CD4-positive, alpha-beta T cell (primary cell): ENCODE data around the gene SYN1. TPM values are rescaled to one million over a fixed set of nuclear protein-coding genes. Genes with fewer than 3 reads are reported as not detected.
A peak's percentile ranks its signal among the peaks of the same experiment; 100 is the strongest.

ENCODE experiments used
- ATAC-seq: fragments of 200-7000 bp; cut with Tn5 transposase; one replicate; pipeline ENCODE4 v1.10.0; 2022; ENCODE audit warnings: mild to moderate bottlenecking; ENCODE audit not compliant: poor library complexity
- CTCF ChIA-PET: fragments of 350-600 bp; sonication (Branson Sonifier 250); formaldehyde crosslinking; loops from one replicate; lab custom pipeline; 2021; ENCODE audit warnings: antibody characterized with exemption, inconsistent platforms; lab: Charles Lee
- POLR2A ChIA-PET: fragments of 350-600 bp; sonication (Branson Sonifier 250); formaldehyde crosslinking; loops from one replicate; lab custom pipeline; 2021; ENCODE audit warnings: antibody characterized with exemption, inconsistent platforms; lab: Charles Lee
- DNase-seq, 14 experiments: peaks; one replicate each; pipeline ENCODE4 v3.0.0-alpha.2; 2013 to 2020; ENCODE audit warnings: mixed read lengths in 2 of 14
- H3K27ac ChIP-seq, 2 donors: one replicate each; pipeline versions ENCODE4 v1.5.1 to v1.7.0; 2013; ENCODE audit warnings: low read length in 2 of 2, low read depth in 1 of 2, mild to moderate bottlenecking in 1 of 2
- H3K27me3 ChIP-seq, 2 experiments: 1 replicate in 1 of 2; 2 replicates in 1 of 2; pipeline versions ENCODE4 v1.6.1 to v1.7.0; 2013; ENCODE audit warnings: low read length in 2 of 2, control low read depth in 1 of 2, mild to moderate bottlenecking in 1 of 2, moderate library complexity in 1 of 2; ENCODE audit not compliant: insufficient read depth in 2 of 2, control insufficient read depth in 1 of 2
- H3K36me3 ChIP-seq: one replicate; pipeline ENCODE4 v1.6.1; 2013; ENCODE audit warnings: low read length, control low read depth; ENCODE audit not compliant: insufficient read depth
- H3K4me1 ChIP-seq: one replicate; pipeline ENCODE4 v1.6.1; 2013; ENCODE audit warnings: low read length, control low read depth; ENCODE audit not compliant: insufficient read depth
- H3K4me3 ChIP-seq: one replicate; pipeline ENCODE4 v1.5.1; 2013; ENCODE audit warnings: mild to moderate bottlenecking, low read length, moderate library complexity
- H3K9me3 ChIP-seq, 2 experiments: 1 replicate in 1 of 2; 2 replicates in 1 of 2; pipeline versions ENCODE4 v1.6.1 to v1.7.0; 2013; ENCODE audit warnings: low read length in 2 of 2, mild to moderate bottlenecking in 2 of 2, control low read depth in 1 of 2, moderate library complexity in 1 of 2; ENCODE audit not compliant: control insufficient read depth in 1 of 2, insufficient read depth in 1 of 2
- H3K27ac Mint-ChIP-seq: one replicate; pipeline ENCODE4 v1.8.0; 2020; ENCODE audit warnings: mixed read lengths
- H3K27me3 Mint-ChIP-seq: one replicate; pipeline ENCODE4 v1.8.0; 2021; ENCODE audit warnings: mixed read lengths
- H3K36me3 Mint-ChIP-seq: one replicate; pipeline ENCODE4 v1.8.0; 2021; ENCODE audit warnings: low read depth, mixed read lengths
- H3K4me1 Mint-ChIP-seq: one replicate; pipeline ENCODE4 v1.8.0; 2021; ENCODE audit warnings: low read depth, mixed read lengths
- H3K4me3 Mint-ChIP-seq: one replicate; pipeline ENCODE4 v1.8.0; 2020; ENCODE audit warnings: mild to moderate bottlenecking, mixed read lengths
- H3K9me3 Mint-ChIP-seq: one replicate; pipeline ENCODE4 v1.8.0; 2020; ENCODE audit warnings: mixed read lengths
- CTCF ChIP-seq: fragments of 200-600 bp; IDR thresholded peaks from one replicate; pipeline ENCODE4 v1.8.0; 2022; ENCODE audit warnings: antibody characterized with exemption, mild to moderate bottlenecking
- intact Hi-C, 2 experiments: fragments of 100-400 bp; cut with DNase I in 1 of 2; cut with micrococcal nuclease in 1 of 2; formaldehyde crosslinking; loops; one replicate each; pipeline versions ENCODE4 v1.15.1 to v1.9.0; 2023 to 2025; cut with DNase I, micrococcal nuclease
- total RNA-seq, 174 experiments: library from RNA in 2 of 174; stranded (reverse) in 2 of 174; gene quantifications; one replicate each; pipeline ENCODE4 v1.2.3 and lab custom pipeline; 2021 to 2026

SYN1 gene
- total RNA-seq, 2 experiments from 2014 or later: 0.27 to 0.87 TPM

GRCh38 chrX:47658684-47659420 lies 39.2 kb upstream of the SYN1 start, which contains the start of gene UXT:
TSS of gene UXT (minus strand) at chrX:47659180. CDS start at chrX:47658927, 253 bp downstream.
- Histone ChIP-seq H3K9me3 (no peaks in the 10 kb centered on the region), H3K27me3 (no peaks in the 10 kb centered on the region), H3K4me1 (peaks cover 14% of the 10 kb centered on the region), H3K4me3 (peak within 1 kb of the TSS; percentile 77), H3K36me3 (peaks cover 28% of the 10 kb centered on the region), H3K27ac (peak within 1 kb of the TSS; percentile 94 to 99)
- no peak for TF ChIP-seq CTCF
- POLR2A ChIA-PET: interaction anchor here (1.2 to 1.6 kb wide), 2 partner anchors 8 to 514 kb away, joined by 4 to 7 read pairs; partner anchors contain the start of genes ELK1, NDUFB11 and RBM10
- Mint-ChIP-seq H3K9me3 (no peaks in the 10 kb centered on the region), H3K27ac (peak within 1 kb of the TSS; percentile 97), H3K27me3 (no peaks in the 10 kb centered on the region), H3K4me1 (peaks cover 24% of the 10 kb centered on the region), H3K4me3 (peak within 1 kb of the TSS; percentile 89), H3K36me3 (peaks cover 31% of the 10 kb centered on the region)
- CTCF ChIA-PET: no interaction called here
- DNase-seq (peak; percentile 82 to 96 (median 87)), ATAC-seq (peak; percentile 82)
- intact Hi-C loops: loop anchor here (1.0 to 10.0 kb wide), 7 partner anchors 174 to 1256 kb away; partner anchors contain the start of genes ZNF81 (in 2 of the 2), FTSJ1 (in 1 of the 2), NDUFB11 (in 1 of the 2) and PIM2 (in 1 of the 2)

GRCh38 chrX:47658301-47658683 lies 38.6 kb upstream of the SYN1 start:
- Histone ChIP-seq H3K4me3 (peak overlapping the region; percentile 77), H3K9me3 (no peaks in the 10 kb centered on the region), H3K27me3 (no peaks in the 10 kb centered on the region), H3K4me1 (peaks cover 14% of the 10 kb centered on the region), H3K27ac (peak overlapping the region; percentile 94 to 99), H3K36me3 (peaks cover 33% of the 10 kb centered on the region)
- POLR2A ChIA-PET: interaction anchor here (1.2 to 1.6 kb wide), 2 partner anchors 8 to 513 kb away, joined by 4 to 7 read pairs; partner anchors contain the start of genes ELK1, NDUFB11 and RBM10
- peaks cover 37% of the 10 kb centered on the region for H3K36me3 Mint-ChIP-seq
- H3K4me3 Mint-ChIP-seq: peak overlapping the region; percentile 89
- DNase-seq: no peak
- H3K27ac Mint-ChIP-seq: peak overlapping the region; percentile 97
- H3K27me3 Mint-ChIP-seq: no peaks in the 10 kb centered on the region
- no peak for ATAC-seq
- H3K9me3 Mint-ChIP-seq: no peaks in the 10 kb centered on the region
- CTCF ChIA-PET: no interaction called here
- peaks cover 24% of the 10 kb centered on the region for H3K4me1 Mint-ChIP-seq
- intact Hi-C loops: loop anchor here (1.0 to 10.0 kb wide), 7 partner anchors 173 to 1257 kb away; partner anchors contain the start of genes ZNF81 (in 2 of the 2), FTSJ1 (in 1 of the 2), NDUFB11 (in 1 of the 2) and PIM2 (in 1 of the 2)
- TF ChIP-seq CTCF: no peak

- Histone ChIP-seq H3K36me3 (peaks cover 31% of the 10 kb centered on the region), H3K9me3 (no peaks in the 10 kb centered on the region), H3K27me3 (no peaks in the 10 kb centered on the region), H3K4me1 (peaks cover 29% of the 10 kb centered on the region), H3K27ac (peak overlapping the region; percentile 64 to 76), H3K4me3 (peak overlapping the region; percentile 83)
- H3K4me3 Mint-ChIP-seq: peak overlapping the region; percentile 94
- no peaks in the 10 kb centered on the region for H3K9me3 Mint-ChIP-seq
- POLR2A ChIA-PET: interaction anchor here (0.7 to 1.8 kb wide), 8 partner anchors 8 to 1515 kb away, joined by 3 to 10 read pairs (median 6); partner anchors contain the start of genes CFP, NDUFB11, RBM10 and TIMP1
- no peak for ATAC-seq
- CTCF ChIA-PET: no interaction called here
- TF ChIP-seq CTCF: no peak
- H3K36me3 Mint-ChIP-seq: peaks cover 74% of the 10 kb centered on the region
- intact Hi-C loops: loop anchor here (5.0 to 10.0 kb wide), 6 partner anchors 89 to 1264 kb away; partner anchors contain the start of genes ARAF (in 1 of the 2), FTSJ1 (in 1 of the 2), PIM2 (in 1 of the 2) and SLC35A2 (in 1 of the 2)
- H3K27ac Mint-ChIP-seq: peak overlapping the region; percentile 89
- H3K27me3 Mint-ChIP-seq: no peaks in the 10 kb centered on the region
- no peak for DNase-seq
- H3K4me1 Mint-ChIP-seq: peaks cover 43% of the 10 kb centered on the region
Observed at GRCh38 chrX:47651043-47651905, 31.6 kb upstream of the SYN1 start.
